GM13977 (cell line): Measurements from ENCODE around the gene CAPN11.

Experiments used
- DNase-seq: peaks from one replicate; pipeline ENCODE4 v3.0.0; 2012; ENCODE audit warnings: low spot score
- in situ Hi-C: fragments of 300-500 bp; cut with MboI; formaldehyde crosslinking; loops from one replicate; pipeline ENCODE4 v1.12.0; 2022; ENCODE audit warnings: low sequenced_read_pairs, low pct_unique_long_range_greater_than_20kb, mixed read lengths, inconsistent platforms; ENCODE audit not compliant: unreplicated experiment
- TF ChIP-seq, protein P1 (sequence below): IDR thresholded peaks from 2 replicates; pipeline ENCODE4 v1.5.1; 2012; ENCODE audit warnings: mild to moderate bottlenecking, control low read depth; ENCODE audit not compliant: insufficient read depth; ENCODE audit errors: extremely low read depth, missing control alignments

Gene CAPN11

DNA sequence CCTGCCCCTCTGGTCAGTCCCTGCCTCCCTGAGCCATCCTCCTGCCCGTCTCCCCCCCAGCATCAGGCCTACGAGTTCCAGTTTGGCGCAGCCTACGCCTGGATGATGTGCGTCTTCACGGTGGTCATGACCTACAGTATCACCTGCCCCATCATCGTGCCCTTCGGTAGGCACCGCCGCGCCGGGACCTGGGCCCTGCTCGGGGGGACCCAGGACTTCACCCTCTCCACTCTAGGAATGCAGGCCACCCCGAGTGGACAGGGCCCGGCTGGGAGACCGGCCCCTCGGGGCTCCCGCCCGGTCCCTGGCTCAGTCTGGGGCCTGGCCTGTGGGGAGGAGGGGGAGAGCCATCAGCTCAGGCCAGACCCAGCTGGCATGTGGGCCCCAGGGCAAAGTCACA, 6.1 kb upstream of the CAPN11 start:
- DNase-seq: no peak
- TF ChIP-seq, protein P1, sequence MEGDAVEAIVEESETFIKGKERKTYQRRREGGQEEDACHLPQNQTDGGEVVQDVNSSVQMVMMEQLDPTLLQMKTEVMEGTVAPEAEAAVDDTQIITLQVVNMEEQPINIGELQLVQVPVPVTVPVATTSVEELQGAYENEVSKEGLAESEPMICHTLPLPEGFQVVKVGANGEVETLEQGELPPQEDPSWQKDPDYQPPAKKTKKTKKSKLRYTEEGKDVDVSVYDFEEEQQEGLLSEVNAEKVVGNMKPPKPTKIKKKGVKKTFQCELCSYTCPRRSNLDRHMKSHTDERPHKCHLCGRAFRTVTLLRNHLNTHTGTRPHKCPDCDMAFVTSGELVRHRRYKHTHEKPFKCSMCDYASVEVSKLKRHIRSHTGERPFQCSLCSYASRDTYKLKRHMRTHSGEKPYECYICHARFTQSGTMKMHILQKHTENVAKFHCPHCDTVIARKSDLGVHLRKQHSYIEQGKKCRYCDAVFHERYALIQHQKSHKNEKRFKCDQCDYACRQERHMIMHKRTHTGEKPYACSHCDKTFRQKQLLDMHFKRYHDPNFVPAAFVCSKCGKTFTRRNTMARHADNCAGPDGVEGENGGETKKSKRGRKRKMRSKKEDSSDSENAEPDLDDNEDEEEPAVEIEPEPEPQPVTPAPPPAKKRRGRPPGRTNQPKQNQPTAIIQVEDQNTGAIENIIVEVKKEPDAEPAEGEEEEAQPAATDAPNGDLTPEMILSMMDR: no peak
- in situ Hi-C loops: loop anchor here (25.0 kb wide), 1 partner anchor 185 kb away; the partner anchor contains the start of gene SPATS1

DNA sequence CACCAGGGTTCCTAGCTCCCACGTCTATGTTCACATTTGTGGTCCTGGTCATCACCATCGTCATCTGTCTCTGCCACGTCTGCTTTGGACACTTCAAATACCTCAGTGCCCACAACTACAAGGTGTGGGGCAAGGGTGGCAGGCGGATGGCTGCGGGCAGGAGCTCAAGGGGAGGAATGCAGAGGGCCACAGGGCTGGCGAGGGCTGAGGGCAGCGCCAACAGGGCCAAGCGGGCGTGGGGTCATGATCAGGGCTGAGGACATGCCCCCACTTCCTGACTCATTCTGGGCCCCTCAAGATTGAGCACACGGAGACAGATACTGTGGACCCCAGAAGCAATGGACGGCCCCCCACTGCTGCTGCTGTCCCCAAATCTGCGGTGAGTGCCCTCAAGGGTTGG, 4.6 kb upstream of the CAPN11 start:
- in situ Hi-C loops: loop anchor here (25.0 kb wide), 1 partner anchor 183 kb away; the partner anchor contains the start of gene SPATS1
- DNase-seq: no peak
- TF ChIP-seq, protein P1: no peak

DNA sequence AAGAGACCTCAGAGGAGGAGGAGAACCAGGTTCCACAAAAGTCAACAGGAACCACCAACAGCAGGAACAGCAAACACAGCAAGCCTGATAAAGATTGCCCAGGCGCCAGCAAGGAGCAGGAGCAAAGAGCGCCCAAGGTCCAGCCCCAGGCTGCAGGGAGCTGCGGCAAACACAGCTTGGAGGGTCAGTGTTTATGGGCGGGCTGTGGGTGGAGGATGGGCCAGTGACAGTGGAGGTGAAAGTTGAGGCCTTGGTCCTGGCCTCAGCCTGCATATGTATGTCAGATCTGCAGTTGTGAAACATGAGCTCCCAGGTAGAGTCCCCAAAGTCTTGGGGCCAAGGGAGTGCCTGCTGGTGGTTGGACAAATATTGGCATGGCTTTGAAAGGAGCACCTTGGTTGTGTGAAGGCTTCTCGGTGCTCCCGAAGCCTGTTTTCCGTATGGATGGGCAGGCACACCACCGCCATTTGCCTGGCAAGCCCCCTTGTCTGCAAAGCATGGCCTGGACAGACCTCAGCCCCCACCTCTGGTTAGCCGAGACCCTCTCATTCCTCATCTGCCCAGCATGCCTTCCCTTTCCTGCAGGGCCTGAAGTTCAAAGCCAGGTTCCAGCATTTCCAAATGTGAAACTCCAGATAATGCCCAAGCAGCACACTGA, 2.0 kb upstream of the CAPN11 start:
- in situ Hi-C loops: loop anchor here (25.0 kb wide), 1 partner anchor 181 kb away; the partner anchor contains the start of gene SPATS1
- no peak for DNase-seq
- TF ChIP-seq, protein P1: no peak

DNA sequence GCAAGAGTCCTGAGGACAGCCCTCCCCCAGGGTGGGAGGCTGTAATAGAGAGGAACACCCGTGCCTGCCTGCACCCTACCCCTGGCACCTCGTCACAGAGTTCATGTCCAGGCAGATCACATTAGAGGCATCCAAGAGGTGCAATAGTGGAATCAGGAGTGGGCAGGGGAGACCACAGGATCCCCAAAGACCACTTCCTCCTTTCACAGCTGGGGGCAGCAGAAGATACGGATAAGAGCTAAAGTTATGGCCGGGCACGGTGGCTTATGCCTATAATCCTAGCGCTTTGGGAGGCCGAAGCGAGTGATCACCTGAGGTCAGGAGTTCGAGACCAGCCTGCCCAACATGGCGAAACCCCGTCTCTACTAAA, 1.5 kb upstream of the CAPN11 start:
- TF ChIP-seq, protein P1: no peak
- in situ Hi-C loops: loop anchor here (25.0 kb wide), 1 partner anchor 180 kb away; the partner anchor contains the start of gene SPATS1
- DNase-seq: no peak

DNA sequence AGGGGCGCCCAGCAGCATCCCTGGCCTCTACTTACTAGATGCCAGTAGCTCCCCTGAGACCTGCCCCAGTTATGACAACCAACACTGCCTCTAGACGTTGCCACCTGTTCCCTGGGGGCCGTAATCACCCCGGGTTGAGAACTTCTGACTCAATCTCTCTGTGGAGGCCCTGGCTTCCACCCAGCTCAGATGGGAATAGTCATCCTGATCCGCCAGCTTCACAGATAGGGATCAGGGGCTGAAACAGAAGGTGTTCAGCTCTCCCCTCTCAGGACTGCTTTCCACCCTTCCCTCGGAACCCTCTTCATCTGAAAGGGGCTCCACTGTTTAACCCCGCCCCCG, 3.3 kb downstream of the CAPN11 start:
- TF ChIP-seq, protein P1: no peak
- in situ Hi-C loops: loop anchor here (25.0 kb wide), 1 partner anchor 175 kb away; the partner anchor contains the start of gene SPATS1
- no peak for DNase-seq

DNA sequence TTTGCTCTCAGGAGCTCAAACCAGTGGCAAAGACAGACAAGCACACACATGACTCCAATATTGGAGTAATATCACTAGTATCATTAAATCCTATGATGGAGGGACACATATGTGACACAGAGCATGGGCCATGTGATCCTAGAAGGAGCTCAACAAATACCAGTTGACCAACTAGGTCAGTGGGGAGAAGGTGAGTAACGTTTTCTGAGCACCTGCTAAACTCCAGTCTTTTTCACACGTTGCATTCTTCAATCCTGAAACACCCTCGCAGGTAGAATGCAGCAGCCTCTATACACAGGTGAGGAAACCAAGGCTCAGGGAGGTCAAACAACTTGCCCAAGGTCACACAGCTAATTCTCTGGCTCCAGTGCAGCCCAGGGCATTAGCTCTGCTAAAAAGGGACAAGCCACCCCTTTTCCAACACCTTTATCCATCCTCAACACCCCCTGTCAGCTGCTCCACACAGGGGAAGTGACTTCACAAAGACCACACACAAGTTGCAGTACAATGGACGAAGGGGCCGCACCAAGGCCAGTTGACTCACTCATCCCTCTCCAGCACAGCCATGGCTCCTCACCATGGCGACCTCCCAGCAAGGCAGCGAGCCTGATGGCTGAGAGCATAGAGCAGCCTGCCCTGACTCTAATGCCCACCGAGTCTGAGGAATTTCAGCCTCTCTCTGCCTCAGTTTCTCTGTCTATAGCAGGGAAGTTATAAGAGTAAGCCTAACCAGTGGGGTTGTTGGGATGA, 4.4 kb downstream of the CAPN11 start:
- in situ Hi-C loops: loop anchor here (25.0 kb wide), 1 partner anchor 174 kb away; the partner anchor contains the start of gene SPATS1
- DNase-seq: no peak
- TF ChIP-seq, protein P1: no peak
